H1 (cell line): ENCODE data around the gene ABCC6. TPM values are rescaled to one million over a fixed set of nuclear protein-coding genes. Genes with fewer than 3 reads are reported as not detected.

ENCODE experiments used
- CTCF ChIA-PET: fragments of 300-600 bp; sonication (Branson Sonifier 250); formaldehyde crosslinking; loops from one replicate; lab custom pipeline; 2021; ENCODE audit not compliant: partially characterized antibody; lab: Charles Lee
- POLR2A ChIA-PET: fragments of 300-600 bp; sonication (Branson Sonifier 250); formaldehyde crosslinking; loops from one replicate; lab custom pipeline; 2021; ENCODE audit warnings: inconsistent platforms; ENCODE audit not compliant: partially characterized antibody; lab: Charles Lee
- DNase-seq, 2 experiments: peaks; one replicate each; pipeline versions ENCODE4 v3.0.0 to v3.0.0-alpha.2; 2010 to 2022; ENCODE audit warnings: low spot score in 2 of 2, low read depth in 1 of 2, mixed read lengths in 1 of 2
- FAIRE-seq: peaks from 2 replicates; lab custom pipeline; 2011; peaks lifted over from hg19 to GRCh38; lab: Jason Lieb, UNC
- H2AFZ ChIP-seq: 2 replicates; pipeline ENCODE4 v1.8.1; 2012; ENCODE audit warnings: low read length, inconsistent platforms
- H2AK5ac ChIP-seq: 2 replicates; pipeline ENCODE4 v1.6.1; 2013; ENCODE audit warnings: low read depth, low read length
- H2BK120ac ChIP-seq: replicated peaks from 2 replicates; pipeline ENCODE3; 2013; ENCODE audit warnings: low read depth, low read length, inconsistent platforms
- H2BK12ac ChIP-seq: 2 replicates; pipeline ENCODE4 v1.6.1; 2013; ENCODE audit warnings: low read depth, low read length
- H2BK15ac ChIP-seq: 2 replicates; pipeline ENCODE4 v1.6.1; 2013; ENCODE audit warnings: low read length
- H2BK20ac ChIP-seq: 2 replicates; pipeline ENCODE4 v1.6.1; 2013; ENCODE audit warnings: low read length
- H2BK5ac ChIP-seq: 2 replicates; pipeline ENCODE4 v1.6.1; 2013; ENCODE audit warnings: low read depth, low read length
- H3K14ac ChIP-seq: 2 replicates; pipeline ENCODE4 v1.6.1; 2013; ENCODE audit warnings: inconsistent platforms; ENCODE audit not compliant: insufficient read length
- H3K18ac ChIP-seq: 2 replicates; pipeline ENCODE4 v1.6.1; 2013; ENCODE audit warnings: low read length; ENCODE audit errors: extremely low read depth
- H3K23ac ChIP-seq: 2 replicates; pipeline ENCODE4 v1.6.1; 2013; ENCODE audit warnings: inconsistent platforms; ENCODE audit not compliant: insufficient read length
- H3K23me2 ChIP-seq: 2 replicates; pipeline ENCODE4 v1.6.1; 2013; ENCODE audit warnings: low read depth, low read length
- H3K27ac ChIP-seq: 2 replicates; pipeline ENCODE4 v1.6.1; 2011; ENCODE audit warnings: low read depth, low read length, inconsistent platforms
- H3K27me3 ChIP-seq, 4 experiments: replicated peaks in 1 of 4; 1 replicate in 1 of 4; 2 replicates in 3 of 4; pipeline versions ENCODE4 v1.6.1 to v1.8.1; 2011 to 2013; ENCODE audit warnings: low read length in 3 of 4, mild to moderate bottlenecking in 3 of 4, inconsistent platforms in 2 of 4, mixed read lengths in 2 of 4, moderate library complexity in 1 of 4; ENCODE audit not compliant: control insufficient read depth in 3 of 4, insufficient read depth in 3 of 4; ENCODE audit errors: extremely low read depth in 1 of 4
- H3K36me3 ChIP-seq, 4 experiments: 2 replicates each; pipeline versions ENCODE4 v1.6.1 to v1.8.1; 2011 to 2013; ENCODE audit warnings: mild to moderate bottlenecking in 4 of 4, low read length in 3 of 4, moderate library complexity in 2 of 4, control low read depth in 1 of 4, inconsistent platforms in 1 of 4; ENCODE audit not compliant: insufficient read depth in 4 of 4, control insufficient read depth in 2 of 4
- H3K4ac ChIP-seq: replicated peaks from 2 replicates; pipeline ENCODE3; 2013; ENCODE audit warnings: low read length, low read depth, mixed read lengths, inconsistent platforms; ENCODE audit not compliant: insufficient read length
- H3K4me1 ChIP-seq, 4 experiments: replicated peaks in 1 of 4; 1 replicate in 1 of 4; 2 replicates in 3 of 4; pipeline versions ENCODE4 v1.6.1 to v1.8.1; 2011 to 2013; ENCODE audit warnings: low read length in 3 of 4, inconsistent platforms in 2 of 4, mixed read lengths in 1 of 4; ENCODE audit not compliant: insufficient read depth in 4 of 4, control insufficient read depth in 3 of 4
- H3K4me2 ChIP-seq, 2 experiments: 2 replicates each; pipeline versions ENCODE4 v1.6.1 to v1.8.1; 2011 to 2013; ENCODE audit warnings: low read depth in 2 of 2, low read length in 2 of 2, control low read depth in 1 of 2, inconsistent platforms in 1 of 2, mild to moderate bottlenecking in 1 of 2; ENCODE audit not compliant: insufficient read depth in 1 of 2
- H3K4me3 ChIP-seq, 4 experiments: fragments of 200-600, 300-600 bp in 1 of 4; sonication (generic), shearing (Covaris generic), sonication (Bioruptor Twin) in 1 of 4; 2 replicates each; pipeline versions ENCODE4 v1.5.1 to v1.8.1; 2011 to 2016; ENCODE audit warnings: low read length in 4 of 4, low read depth in 3 of 4, control low read depth in 2 of 4, inconsistent platforms in 2 of 4, mild to moderate bottlenecking in 2 of 4, mixed read lengths in 1 of 4, moderate library complexity in 1 of 4; ENCODE audit not compliant: insufficient read depth in 2 of 4; ENCODE audit errors: extremely low read depth in 1 of 4
- H3K56ac ChIP-seq: replicated peaks from 2 replicates; pipeline ENCODE3; 2013; ENCODE audit warnings: low read depth, mild to moderate bottlenecking, mixed read lengths, low read length, inconsistent platforms; ENCODE audit not compliant: insufficient read length
- H3K79me1 ChIP-seq: 2 replicates; pipeline ENCODE4 v1.6.1; 2013; ENCODE audit warnings: low read depth, low read length, control low read depth
- H3K79me2 ChIP-seq, 2 experiments: 2 replicates each; pipeline versions ENCODE4 v1.6.1 to v1.8.1; 2012 to 2013; ENCODE audit warnings: low read length in 2 of 2, mild to moderate bottlenecking in 2 of 2, inconsistent platforms in 1 of 2; ENCODE audit not compliant: insufficient read depth in 2 of 2, control insufficient read depth in 1 of 2
- H3K9ac ChIP-seq, 4 experiments: replicated peaks in 1 of 4; 1 replicate in 1 of 4; 2 replicates in 3 of 4; pipeline versions ENCODE4 v1.6.1 to v1.8.1; 2011 to 2013; ENCODE audit warnings: low read depth in 3 of 4, low read length in 3 of 4, control low read depth in 2 of 4, mild to moderate bottlenecking in 2 of 4, moderate library complexity in 2 of 4, inconsistent platforms in 1 of 4; ENCODE audit errors: extremely low read depth in 1 of 4
- H3K9me3 ChIP-seq, 2 experiments: 2 replicates each; pipeline versions ENCODE4 v1.6.1 to v1.8.1; 2012 to 2013; ENCODE audit warnings: mild to moderate bottlenecking in 2 of 2, moderate library complexity in 2 of 2, control low read depth in 1 of 2, inconsistent platforms in 1 of 2, low read depth in 1 of 2, low read length in 1 of 2, mixed read lengths in 1 of 2; ENCODE audit not compliant: insufficient read depth in 2 of 2
- H4K20me1 ChIP-seq, 2 experiments: replicated peaks in 1 of 2; 2 replicates each; pipeline versions ENCODE3 to v1.8.1; 2011 to 2013; ENCODE audit warnings: inconsistent platforms in 2 of 2, low read length in 2 of 2, mild to moderate bottlenecking in 1 of 2; ENCODE audit not compliant: insufficient read depth in 2 of 2, control insufficient read depth in 1 of 2
- H4K5ac ChIP-seq: 2 replicates; pipeline ENCODE4 v1.6.1; 2013; ENCODE audit warnings: low read length, low read depth, mixed read lengths, inconsistent platforms; ENCODE audit not compliant: insufficient read length
- H4K8ac ChIP-seq: 2 replicates; pipeline ENCODE4 v1.8.0; 2013; ENCODE audit warnings: mild to moderate bottlenecking, moderate library complexity, low read length, inconsistent platforms; ENCODE audit not compliant: insufficient read depth; ENCODE audit errors: extremely low read depth
- H4K91ac ChIP-seq: replicated peaks from 2 replicates; pipeline ENCODE3; 2013; ENCODE audit warnings: low read length, mixed read lengths, inconsistent platforms; ENCODE audit not compliant: insufficient read length
- BACH1 ChIP-seq: IDR thresholded peaks from 2 replicates; pipeline ENCODE4 v1.6.1; 2012; ENCODE audit warnings: low read length, improper control_type of control experiment
- BCL11A ChIP-seq, 2 experiments: IDR thresholded peaks; one replicate each; pipeline ENCODE4 v1.6.1; 2011; ENCODE audit warnings: low read depth in 2 of 2, low read length in 2 of 2, mild to moderate bottlenecking in 2 of 2
- CTBP2 ChIP-seq: IDR thresholded peaks from 2 replicates; pipeline ENCODE4 v1.7.0; 2011; ENCODE audit warnings: borderline replicate concordance, mild to moderate bottlenecking, moderate library complexity, mixed read lengths, low read length; ENCODE audit not compliant: insufficient read depth, insufficient read length
- GTF2F1 ChIP-seq: IDR thresholded peaks from 2 replicates; pipeline ENCODE4 v1.6.1; 2012; ENCODE audit warnings: low read depth, low read length, improper control_type of control experiment, borderline replicate concordance
- JUN ChIP-seq: IDR thresholded peaks from 2 replicates; pipeline ENCODE4 v1.6.1; 2011; ENCODE audit warnings: low read depth, mild to moderate bottlenecking, improper control_type of control experiment, low read length
- KDM1A ChIP-seq: fragments of 200-600, 300-600 bp; sonication (generic); IDR thresholded peaks from 2 replicates; pipeline ENCODE4 v1.7.1; 2016; ENCODE audit warnings: mild to moderate bottlenecking, low read length, borderline replicate concordance
- POLR2A ChIP-seq, 2 experiments: IDR thresholded peaks; 1 replicate in 1 of 2; 2 replicates in 1 of 2; pipeline ENCODE4 v1.6.1; 2011; ENCODE audit warnings: low read depth in 2 of 2, low read length in 2 of 2, mild to moderate bottlenecking in 2 of 2; ENCODE audit errors: control extremely low read depth in 1 of 2
- POLR2AphosphoS5 ChIP-seq: IDR thresholded peaks from 2 replicates; pipeline ENCODE4 v1.6.1; 2011; ENCODE audit warnings: low read depth, low read length
- RAD21 ChIP-seq, 2 experiments: IDR thresholded peaks in 1 of 2; conservative IDR thresholded peaks in 1 of 2; 2 replicates each; pipeline ENCODE4 v1.6.1; 2011; ENCODE audit warnings: low read depth in 2 of 2, low read length in 2 of 2, improper control_type of control experiment in 1 of 2, inconsistent platforms in 1 of 2, mild to moderate bottlenecking in 1 of 2, moderate library complexity in 1 of 2
- SP1 ChIP-seq: IDR thresholded peaks from 2 replicates; pipeline ENCODE4 v1.6.1; 2011; ENCODE audit warnings: low read depth, low read length
- SRF ChIP-seq: IDR thresholded peaks from 2 replicates; pipeline ENCODE4 v1.6.1; 2011; ENCODE audit warnings: mild to moderate bottlenecking, low read depth, low read length, moderate library complexity
- SUZ12 ChIP-seq: fragments of 200-600 bp; sonication (generic); IDR thresholded peaks from 2 replicates; pipeline ENCODE4 v1.6.1; 2012; ENCODE audit warnings: mild to moderate bottlenecking, inconsistent platforms, low read length, moderate library complexity, mixed read lengths
- TAF1 ChIP-seq: IDR thresholded peaks from 2 replicates; pipeline ENCODE4 v1.6.1; 2011; ENCODE audit warnings: mild to moderate bottlenecking, low read depth, low read length
- TBP ChIP-seq: IDR thresholded peaks from 2 replicates; pipeline ENCODE4 v1.6.1; 2011; ENCODE audit warnings: low read depth, low read length, improper control_type of control experiment
- WGBS, 2 experiments: shearing (Covaris generic) in 1 of 2; methylation state at CpG; one replicate each; pipeline versions ENCODE4 v1.1.6 to v1.1.7; 2013 to 2015; ENCODE audit warnings: low lambda C conversion rate in 2 of 2, mixed read lengths in 2 of 2, inconsistent platforms in 1 of 2, low coverage in 1 of 2, missing lambda C conversion rate in 1 of 2; ENCODE audit not compliant: insufficient replicate concordance in 2 of 2, insufficient coverage in 1 of 2, insufficient read length in 1 of 2; ENCODE audit errors: extremely low coverage in 1 of 2, missing lambda C conversion rate in 1 of 2; 5-methylcytosine and 5-hydroxymethylcytosine counted together
- polyA plus RNA-seq, 7 experiments: library from polyadenylated mRNA; depleted of rRNA in 3 of 7; stranded (reverse) in 5 of 7; unstranded in 2 of 7; fragments of >200 nt in 5 of 7; fragments of 200-250 nt in 2 of 7; gene quantifications; 1 replicate in 5 of 7; 2 replicates in 1 of 7; 4 replicates in 1 of 7; pipeline versions ENCODE4 v1.2.1 to v1.2.3, GENCODE V29; 2011 to 2013; ENCODE audit warnings: missing spikeins in 2 of 7, mixed read lengths in 2 of 7
- total RNA-seq: library from RNA; stranded (reverse); fragmentation: NEBNext Ultra II Directional; extraction: Animal tissue kit (Norgen Biotek cat#: 25700); gene quantifications from 2 replicates; pipeline ENCODE4 v1.2.1, GENCODE V29; 2021
- TF ChIP-seq, protein P1 (sequence below): IDR thresholded peaks from 2 replicates; pipeline ENCODE4 v1.6.1; 2011; ENCODE audit warnings: low read depth, mild to moderate bottlenecking, low read length; ENCODE audit not compliant: insufficient read depth

ABCC6 gene
- total and polyA plus RNA-seq, 2 of the 8 experiments (the other 6 are each of a cell fraction or from before 2014, with no cell fraction given), result 1.6 to 1.8 TPM

- H2BK12ac ChIP-seq, result no peak overlapping the region
- no peak overlapping the region for H4K8ac ChIP-seq
- FAIRE-seq (no peak), DNase-seq (no peak)
- H3K23me2 ChIP-seq, result no peaks in the 10 kb centered on the region
- no peak overlapping the region for H3K56ac ChIP-seq
- H3K79me1 ChIP-seq, result peaks cover 3% of the 10 kb centered on the region; the same call in 1 of the 2 replicates
- POLR2A ChIA-PET, result no interaction called here
- no peaks in the 10 kb centered on the region; a peak in 1 of 7 replicates for H3K4me1 ChIP-seq
- no peak overlapping the region for H2BK5ac ChIP-seq
- no peak overlapping the region for H3K23ac ChIP-seq
- CTCF ChIA-PET, result interaction anchor here (1.8 kb wide), 1 partner anchor 16 kb away, joined by 4 read pairs; no protein-coding TSS in a partner anchor
- H3K4me3 ChIP-seq, result no peak overlapping the region
- H4K91ac ChIP-seq, result no peak overlapping the region
- H3K4me2 ChIP-seq, result no peak overlapping the region
- H2BK15ac ChIP-seq, result no peak overlapping the region
- H3K14ac ChIP-seq, result no peak overlapping the region
- H2AK5ac ChIP-seq, result no peak overlapping the region
- no peak overlapping the region for H2BK20ac ChIP-seq
- no peak overlapping the region for H3K18ac ChIP-seq
- H3K9ac ChIP-seq, result no peak overlapping the region
- no peaks in the 10 kb centered on the region for H3K9me3 ChIP-seq
- H3K4ac ChIP-seq, result no peak overlapping the region
- H4K5ac ChIP-seq, result no peak overlapping the region
- no peaks in the 10 kb centered on the region; a peak in 1 of 4 replicates for H3K79me2 ChIP-seq
- no peak overlapping the region for H2BK120ac ChIP-seq
- no peaks in the 10 kb centered on the region for H3K27me3 ChIP-seq
- H4K20me1 ChIP-seq, result peaks cover 4 to 6% of the 10 kb centered on the region in 2 experiments
- peaks cover 12 to 42% (median 32%) of the 10 kb centered on the region in 4 experiments; a peak in 7 of 8 replicates for H3K36me3 ChIP-seq
- no peak overlapping the region for H2AFZ ChIP-seq
- WGBS, 2 experiments, result 90% methylated on average over 5 of the region's 5 CpGs; no CpG with 5 or more reads in 1 of the 2 experiments
- H3K27ac ChIP-seq, result no peak overlapping the region
- TF ChIP-seq TBP (no peak), JUN (no peak), CTBP2 (no peak), TAF1 (no peak), POLR2AphosphoS5 (no peak), POLR2A (IDR thresholded peaks at IDR 0.05; ENCODE audit: control extremely low read depth in 1 of 2, low read depth in 2 of 2, low read length in 2 of 2) (no peak), GTF2F1 (no peak), KDM1A (no peak), RAD21 (IDR thresholded peaks at IDR 0.05 in 1 of 2, conservative IDR thresholded peaks at IDR 0.05 in 1 of 2; ENCODE audit: low read depth in 2 of 2, low read length in 2 of 2) (no peak), SUZ12 (no peak), SRF (no peak), BACH1 (no peak), SP1 (no peak), BCL11A (IDR thresholded peaks at IDR 0.05; ENCODE audit: low read depth in 2 of 2, low read length in 2 of 2) (no peak)
- TF ChIP-seq, protein P1, sequence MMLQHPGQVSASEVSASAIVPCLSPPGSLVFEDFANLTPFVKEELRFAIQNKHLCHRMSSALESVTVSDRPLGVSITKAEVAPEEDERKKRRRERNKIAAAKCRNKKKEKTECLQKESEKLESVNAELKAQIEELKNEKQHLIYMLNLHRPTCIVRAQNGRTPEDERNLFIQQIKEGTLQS, result no peak
Observed at GRCh38 chr16:16101585-16101984, 121.7 kb downstream of the ABCC6 start.
